ENCODE measurements around the gene VDAC2.

VDAC2 gene

DNA sequence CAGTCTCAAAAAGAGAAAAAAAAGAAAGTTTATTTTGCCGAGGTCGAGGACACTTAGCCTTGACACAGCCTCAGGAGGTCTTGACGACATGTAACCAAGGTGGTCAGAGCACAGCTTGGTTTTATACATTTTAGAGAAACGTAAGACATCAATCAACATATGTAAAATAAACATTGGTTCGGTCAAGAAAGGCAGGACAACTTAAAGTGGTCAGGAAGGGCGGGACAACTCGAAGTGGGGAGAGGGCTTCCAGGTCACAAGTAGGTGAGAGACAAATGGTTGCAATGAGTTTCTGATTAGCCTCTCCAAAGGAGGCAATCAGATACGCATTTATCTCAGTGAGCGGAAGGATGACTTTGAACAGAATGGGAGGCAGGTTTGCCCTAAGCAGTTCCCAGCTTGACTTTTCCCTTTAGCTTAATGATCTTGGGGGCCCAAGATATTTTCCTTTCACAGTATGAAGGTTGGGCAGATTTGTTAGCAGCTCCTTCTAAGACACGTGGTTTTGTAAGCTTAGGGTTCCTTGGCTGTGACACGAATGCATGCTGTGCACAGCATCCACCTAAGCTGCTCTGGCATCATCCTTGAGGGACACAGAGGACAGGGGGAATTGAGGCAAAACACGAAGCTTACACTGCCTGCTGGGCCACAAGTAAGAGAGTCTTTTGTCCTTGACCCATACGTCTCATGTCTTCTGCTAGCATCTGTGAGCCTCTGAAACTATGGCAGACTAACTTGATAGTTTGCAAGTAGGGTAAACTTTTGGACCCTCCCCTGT, 3.3 kb upstream of the VDAC2 start:
- H2BK5ac ChIP-seq (ENCODE audit: low read length): peak overlapping the region; percentile 96
- no peaks in the 10 kb centered on the region for H3K36me3 ChIP-seq (ENCODE audit: control insufficient read depth, insufficient read depth, low read length)
- no peaks in the 10 kb centered on the region for H3K79me1 ChIP-seq (ENCODE audit: low read length)
- DNase-seq: peak; percentile 96
- peak overlapping the region; percentile 41 for H2BK15ac ChIP-seq (replicated peaks; ENCODE audit: low read depth)
- no peaks in the 10 kb centered on the region for H3K27me3 ChIP-seq (ENCODE audit: insufficient read depth, low read length, poor library complexity)
- H4K5ac ChIP-seq (ENCODE audit: low read length): no peak overlapping the region
- peaks cover 16% of the 10 kb centered on the region for H3K79me2 ChIP-seq (ENCODE audit: control insufficient read depth, insufficient read depth, low read length)
- H2AK5ac ChIP-seq (ENCODE audit: low read length): peak overlapping the region; percentile 1
- H3K27ac ChIP-seq (ENCODE audit: low read depth, low read length): peak overlapping the region; percentile 86
- H3K4me2 ChIP-seq (ENCODE audit: low read length): peak overlapping the region; percentile 51
- peak overlapping the region; percentile 89 for H3K56ac ChIP-seq (ENCODE audit: low read length)
- no peak overlapping the region for H3K4ac ChIP-seq (ENCODE audit: low read depth, low read length)
- H2BK120ac ChIP-seq (ENCODE audit: low read depth, low read length): peak overlapping the region; percentile 75
- H3K23ac ChIP-seq (ENCODE audit: low read length): no peak overlapping the region
- peak overlapping the region; percentile 62 for H3K18ac ChIP-seq (ENCODE audit: low read length)
- WGBS (ENCODE audit: extremely low coverage, insufficient coverage, low lambda C conversion rate): no CpG with 5 or more reads among the region's 13 CpGs
- H3K9ac ChIP-seq (ENCODE audit: low read length): peak overlapping the region; percentile 51
- no peak overlapping the region for H3K4me3 ChIP-seq (ENCODE audit: low read length)
- H3K4me1 ChIP-seq (ENCODE audit: control insufficient read depth, low read depth, low read length): peaks cover 18% of the 10 kb centered on the region
- H4K8ac ChIP-seq (ENCODE audit: low read depth, low read length): no peak overlapping the region

DNA sequence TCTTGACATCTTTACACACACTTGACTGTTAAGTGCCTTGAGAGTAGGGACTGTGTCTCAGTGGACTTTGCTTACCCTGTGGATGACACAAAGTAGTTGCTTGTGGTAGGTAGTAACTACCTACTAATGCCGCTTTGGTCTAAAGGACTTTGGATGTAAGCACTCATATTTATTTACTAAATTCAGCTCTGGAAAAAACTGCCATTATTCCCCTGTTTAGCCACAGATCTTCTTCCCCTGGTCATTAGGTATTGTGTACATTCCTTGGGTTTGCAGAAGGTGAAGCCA, 2.8 kb upstream of the VDAC2 start:
- Histone ChIP-seq H3K27me3 (ENCODE audit: insufficient read depth, low read length, poor library complexity) (no peaks in the 10 kb centered on the region), H3K4me1 (ENCODE audit: control insufficient read depth, low read depth, low read length) (peaks cover 18% of the 10 kb centered on the region), H3K36me3 (ENCODE audit: control insufficient read depth, insufficient read depth, low read length) (peaks cover 2% of the 10 kb centered on the region), H2BK15ac (replicated peaks; ENCODE audit: low read depth) (peak overlapping the region; percentile 41), H3K79me2 (ENCODE audit: control insufficient read depth, insufficient read depth, low read length) (peaks cover 21% of the 10 kb centered on the region), H3K4me3 (ENCODE audit: low read length) (no peak overlapping the region), H3K23ac (ENCODE audit: low read length) (no peak overlapping the region), H2BK120ac (ENCODE audit: low read depth, low read length) (peak overlapping the region; percentile 75), H3K4ac (ENCODE audit: low read depth, low read length) (peak overlapping the region; percentile 84), H3K4me2 (ENCODE audit: low read length) (no peak overlapping the region), H3K18ac (ENCODE audit: low read length) (peak overlapping the region; percentile 62), H2BK5ac (ENCODE audit: low read length) (peak overlapping the region; percentile 88), H4K5ac (ENCODE audit: low read length) (peak overlapping the region; percentile 5), H3K56ac (ENCODE audit: low read length) (peak overlapping the region; percentile 75), H3K79me1 (ENCODE audit: low read length) (no peaks in the 10 kb centered on the region), H2AK5ac (ENCODE audit: low read length) (peak overlapping the region; percentile 1), H3K9ac (ENCODE audit: low read length) (peak overlapping the region; percentile 16), H4K8ac (ENCODE audit: low read depth, low read length) (no peak overlapping the region), H3K27ac (ENCODE audit: low read depth, low read length) (peak overlapping the region; percentile 78)
- DNase-seq: no peak
- no CpG with 5 or more reads among the region's 1 CpG for WGBS (ENCODE audit: extremely low coverage, insufficient coverage, low lambda C conversion rate)

DNA sequence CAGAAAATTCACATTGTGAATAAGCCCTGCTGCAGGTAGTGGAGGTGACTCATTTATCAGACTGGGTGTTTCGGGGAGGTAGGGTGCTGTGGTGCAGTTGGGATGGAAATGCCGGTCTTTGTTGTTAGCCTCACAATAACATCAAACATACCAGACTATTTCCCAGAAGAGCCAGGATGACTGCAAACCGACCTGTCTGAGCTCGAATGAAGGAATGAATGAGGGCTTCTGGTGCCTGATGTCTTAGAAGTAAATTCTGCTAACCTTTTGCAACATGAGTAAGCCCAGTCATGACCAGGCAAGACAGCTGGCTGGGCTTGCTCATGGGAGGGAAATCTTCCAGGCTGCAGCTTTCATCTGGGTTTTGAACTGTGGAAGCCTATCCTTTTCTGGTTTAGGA, 2.4 kb upstream of the VDAC2 start:
- H2BK120ac ChIP-seq (ENCODE audit: low read depth, low read length): peak overlapping the region; percentile 75
- peak; percentile 64 for DNase-seq
- peaks cover 4% of the 10 kb centered on the region for H3K36me3 ChIP-seq (ENCODE audit: control insufficient read depth, insufficient read depth, low read length)
- H3K4ac ChIP-seq (ENCODE audit: low read depth, low read length): peak overlapping the region; percentile 84
- no CpG with 5 or more reads among the region's 4 CpGs for WGBS (ENCODE audit: extremely low coverage, insufficient coverage, low lambda C conversion rate)
- no peak overlapping the region for H3K23ac ChIP-seq (ENCODE audit: low read length)
- peaks cover 25% of the 10 kb centered on the region for H3K79me2 ChIP-seq (ENCODE audit: control insufficient read depth, insufficient read depth, low read length)
- H3K4me3 ChIP-seq (ENCODE audit: low read length): no peak overlapping the region
- peak overlapping the region; percentile 16 for H3K9ac ChIP-seq (ENCODE audit: low read length)
- H4K8ac ChIP-seq (ENCODE audit: low read depth, low read length): no peak overlapping the region
- H2BK5ac ChIP-seq (ENCODE audit: low read length): peak overlapping the region; percentile 70
- H3K79me1 ChIP-seq (ENCODE audit: low read length): no peaks in the 10 kb centered on the region
- no peaks in the 10 kb centered on the region for H3K27me3 ChIP-seq (ENCODE audit: insufficient read depth, low read length, poor library complexity)
- peak overlapping the region; percentile 62 for H3K18ac ChIP-seq (ENCODE audit: low read length)
- peak overlapping the region; percentile 19 for H2AK5ac ChIP-seq (ENCODE audit: low read length)
- peak overlapping the region; percentile 41 for H2BK15ac ChIP-seq (replicated peaks; ENCODE audit: low read depth)
- no peak overlapping the region for H3K4me2 ChIP-seq (ENCODE audit: low read length)
- H3K27ac ChIP-seq (ENCODE audit: low read depth, low read length): peak overlapping the region; percentile 78
- H3K56ac ChIP-seq (ENCODE audit: low read length): peak overlapping the region; percentile 75
- H3K4me1 ChIP-seq (ENCODE audit: control insufficient read depth, low read depth, low read length): peaks cover 18% of the 10 kb centered on the region
- H4K5ac ChIP-seq (ENCODE audit: low read length): peak overlapping the region; percentile 5

- no peak overlapping the region for H2AK5ac ChIP-seq (ENCODE audit: low read length)
- peak overlapping the region; percentile 100 for H3K56ac ChIP-seq (ENCODE audit: low read length)
- H3K27me3 ChIP-seq (ENCODE audit: insufficient read depth, low read length, poor library complexity): no peaks in the 10 kb centered on the region
- no peak overlapping the region for H3K4ac ChIP-seq (ENCODE audit: low read depth, low read length)
- peak overlapping the region; percentile 69 for H3K18ac ChIP-seq (ENCODE audit: low read length)
- H3K4me2 ChIP-seq (ENCODE audit: low read length): peak overlapping the region; percentile 97
- peak; percentile 58 for DNase-seq
- H3K9ac ChIP-seq (ENCODE audit: low read length): peak overlapping the region; percentile 99
- H3K23ac ChIP-seq (ENCODE audit: low read length): peak overlapping the region; percentile 95
- H4K8ac ChIP-seq (ENCODE audit: low read depth, low read length): peak overlapping the region; percentile 7
- H3K27ac ChIP-seq (ENCODE audit: low read depth, low read length): peak overlapping the region; percentile 62
- no peak overlapping the region for H3K4me3 ChIP-seq (ENCODE audit: low read length)
- peak overlapping the region; percentile 99 for H2BK5ac ChIP-seq (ENCODE audit: low read length)
- H3K79me1 ChIP-seq (ENCODE audit: low read length): no peaks in the 10 kb centered on the region
- H3K36me3 ChIP-seq (ENCODE audit: control insufficient read depth, insufficient read depth, low read length): peaks cover 4% of the 10 kb centered on the region
- peaks cover 31% of the 10 kb centered on the region for H3K79me2 ChIP-seq (ENCODE audit: control insufficient read depth, insufficient read depth, low read length)
- no CpG with 5 or more reads among the region's 16 CpGs for WGBS (ENCODE audit: extremely low coverage, insufficient coverage, low lambda C conversion rate)
- H2BK15ac ChIP-seq (replicated peaks; ENCODE audit: low read depth): peak overlapping the region; percentile 10
- H2BK120ac ChIP-seq (ENCODE audit: low read depth, low read length): peak overlapping the region; percentile 69
- no peak overlapping the region for H4K5ac ChIP-seq (ENCODE audit: low read length)
- peaks cover 18% of the 10 kb centered on the region for H3K4me1 ChIP-seq (ENCODE audit: control insufficient read depth, low read depth, low read length)
Observed at GRCh38 chr10:75209086-75209920, 1.3 kb upstream of the VDAC2 start.

DNA sequence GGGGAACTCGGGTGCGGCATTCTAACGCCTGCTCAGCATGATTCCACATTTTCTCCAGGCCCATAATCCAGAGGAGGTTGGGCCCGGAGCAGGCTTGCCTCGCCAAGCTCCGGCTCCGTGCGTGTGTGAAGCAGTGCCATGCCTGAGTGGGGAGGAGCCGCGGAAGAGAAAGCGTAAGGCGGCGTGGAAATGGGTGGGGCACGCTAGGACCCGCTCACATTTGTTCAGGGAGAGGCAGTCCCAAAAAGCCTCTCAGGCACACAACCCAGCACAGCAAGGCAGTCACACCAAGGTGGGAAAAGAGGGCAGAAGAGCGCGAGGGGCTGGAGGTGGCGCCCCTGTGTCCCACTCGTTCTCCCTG, 695 bp upstream of the VDAC2 start:
- peak overlapping the region; percentile 69 for H3K18ac ChIP-seq (ENCODE audit: low read length)
- H2AK5ac ChIP-seq (ENCODE audit: low read length): peak overlapping the region; percentile 82
- peak overlapping the region; percentile 87 for H3K4ac ChIP-seq (ENCODE audit: low read depth, low read length)
- peak overlapping the region; percentile 97 for H3K4me2 ChIP-seq (ENCODE audit: low read length)
- WGBS (ENCODE audit: extremely low coverage, insufficient coverage, low lambda C conversion rate): no CpG with 5 or more reads among the region's 19 CpGs
- no peaks in the 10 kb centered on the region for H3K79me1 ChIP-seq (ENCODE audit: low read length)
- H3K36me3 ChIP-seq (ENCODE audit: control insufficient read depth, insufficient read depth, low read length): peaks cover 4% of the 10 kb centered on the region
- DNase-seq: no peak
- H3K4me1 ChIP-seq (ENCODE audit: control insufficient read depth, low read depth, low read length): peaks cover 18% of the 10 kb centered on the region
- peak overlapping the region; percentile 99 for H2BK5ac ChIP-seq (ENCODE audit: low read length)
- peak overlapping the region; percentile 74 for H3K4me3 ChIP-seq (ENCODE audit: low read length)
- H3K27me3 ChIP-seq (ENCODE audit: insufficient read depth, low read length, poor library complexity): no peaks in the 10 kb centered on the region
- H4K8ac ChIP-seq (ENCODE audit: low read depth, low read length): peak overlapping the region; percentile 7
- H3K9ac ChIP-seq (ENCODE audit: low read length): peak overlapping the region; percentile 99
- H3K27ac ChIP-seq (ENCODE audit: low read depth, low read length): peak overlapping the region; percentile 62
- H3K79me2 ChIP-seq (ENCODE audit: control insufficient read depth, insufficient read depth, low read length): peaks cover 34% of the 10 kb centered on the region
- peak overlapping the region; percentile 100 for H3K56ac ChIP-seq (ENCODE audit: low read length)
- peak overlapping the region; percentile 95 for H3K23ac ChIP-seq (ENCODE audit: low read length)
- no peak overlapping the region for H4K5ac ChIP-seq (ENCODE audit: low read length)
- no peak overlapping the region for H2BK15ac ChIP-seq (replicated peaks; ENCODE audit: low read depth)
- H2BK120ac ChIP-seq (ENCODE audit: low read depth, low read length): peak overlapping the region; percentile 69
